Spinal cord (tissue), 10 donors: Measurements from ENCODE around the gene RAB9A. TPM values are rescaled to one million over a fixed set of nuclear protein-coding genes. Genes with fewer than 3 reads are reported as not detected.

Source experiments
- DNase-seq, 6 donors: peaks; one replicate each; pipeline versions ENCODE4 v3.0.0 to v3.0.0-alpha.2; 2013 to 2015; ENCODE audit warnings: low spot score in 6 of 6, low read depth in 4 of 6
- H3K27ac ChIP-seq: one replicate; pipeline ENCODE4 v1.5.1; 2013; ENCODE audit warnings: low read depth, low read length, control low read depth
- H3K27me3 ChIP-seq: one replicate; pipeline ENCODE4 v1.6.1; 2013; ENCODE audit warnings: low read length; ENCODE audit not compliant: control insufficient read depth, insufficient read depth
- H3K36me3 ChIP-seq: one replicate; pipeline ENCODE4 v1.6.1; 2013; ENCODE audit warnings: low read length; ENCODE audit not compliant: control insufficient read depth, insufficient read depth
- H3K4me1 ChIP-seq: one replicate; pipeline ENCODE4 v1.6.1; 2013; ENCODE audit warnings: low read length; ENCODE audit not compliant: control insufficient read depth, insufficient read depth
- H3K4me3 ChIP-seq: one replicate; pipeline ENCODE4 v1.5.1; 2013; ENCODE audit warnings: low read depth, low read length, control low read depth
- H3K9me3 ChIP-seq: one replicate; pipeline ENCODE4 v1.6.1; 2013; ENCODE audit warnings: low read length; ENCODE audit not compliant: control insufficient read depth, insufficient read depth
- WGBS: methylation state at CpG from one replicate; pipeline ENCODE4 v1.1.5; 2013; ENCODE audit warnings: missing lambda C conversion rate; ENCODE audit not compliant: insufficient coverage; 5-methylcytosine and 5-hydroxymethylcytosine counted together
- polyA plus RNA-seq, 2 donors: library from polyadenylated mRNA; unstranded; fragments of 120-200 nt; gene quantifications; one replicate each; pipeline ENCODE4 v1.2.1, GENCODE V29; 2013; ENCODE audit not compliant: insufficient read length in 2 of 2
- total RNA-seq, 2 donors: library from RNA; depleted of rRNA in 1 of 2; stranded (reverse); fragments of 120-200 nt in 1 of 2; fragments of >200 nt in 1 of 2; gene quantifications; one replicate each; pipeline versions ENCODE4 v1.2.3 to v1.2.4, GENCODE V29; 2013 to 2014
- donor health status: healthy.

The RAB9A gene
- total and polyA plus RNA-seq, 4 donors = 34.9 to 63.4 (median 44.4) TPM

- no peaks in the 10 kb centered on the region for H3K9me3 ChIP-seq
- H3K4me3 ChIP-seq = peak overlapping the region; percentile 70
- 46% methylated on average over 3 of the region's 7 CpGs for WGBS
These were observed 36.6 kb upstream of the RAB9A start for GRCh38 chrX:13652287-13652793.

GRCh38 chrX:13652850-13653693, 35.9 kb upstream of the RAB9A start, which contains the start of gene TCEANC:
Gene TCEANC, plus strand, starts transcription at chrX:13653141. Its CDS starts 9,368 bp downstream, at chrX:13662509.
- no peaks in the 10 kb centered on the region for H3K36me3 ChIP-seq
- peaks cover 9% of the 10 kb centered on the region for H3K4me1 ChIP-seq
- DNase-seq = peak; percentile 80 to 98 (median 88)
- peak within 1 kb of the TSS; percentile 70 for H3K4me3 ChIP-seq
- WGBS = 5% methylated on average over 53 of the region's 54 CpGs
- H3K27ac ChIP-seq = peak within 1 kb of the TSS; percentile 87
- no peaks in the 10 kb centered on the region for H3K9me3 ChIP-seq
- H3K27me3 ChIP-seq = peaks cover 34% of the 10 kb centered on the region

More at GRCh38 chrX:13652287-13652793, 36.6 kb upstream of the RAB9A start:
- Histone ChIP-seq H3K27me3 (peaks cover 40% of the 10 kb centered on the region), H3K36me3 (no peaks in the 10 kb centered on the region), H3K4me1 (peaks cover 9% of the 10 kb centered on the region), H3K27ac (peak overlapping the region; percentile 74)
- DNase-seq = no peak

- Histone ChIP-seq H3K27me3 (peaks cover 32% of the 10 kb centered on the region), H3K4me3 (no peak overlapping the region), H3K9me3 (no peaks in the 10 kb centered on the region), H3K27ac (no peak overlapping the region), H3K4me1 (peaks cover 9% of the 10 kb centered on the region), H3K36me3 (no peaks in the 10 kb centered on the region)
- no peak for DNase-seq
These were observed 34.8 kb upstream of the RAB9A start for GRCh38 chrX:13654116-13654515.

GRCh38 chrX:13655674-13656073, 33.3 kb upstream of the RAB9A start:
- H3K9me3 ChIP-seq = no peaks in the 10 kb centered on the region
- WGBS = 76% methylated on average over 3 of the region's 3 CpGs

GRCh38 chrX:13658602-13659001, 30.3 kb upstream of the RAB9A start:
- DNase-seq = peak in 3 of 6 donors; percentile 57 to 78 (median 77)
- no peaks in the 10 kb centered on the region for H3K36me3 ChIP-seq
- WGBS = no CpG with 5 or more reads among the region's 2 CpGs

More at GRCh38 chrX:13655674-13656073, 33.3 kb upstream of the RAB9A start:
- H3K36me3 ChIP-seq = no peaks in the 10 kb centered on the region
- H3K27me3 ChIP-seq = peaks cover 23% of the 10 kb centered on the region
- H3K4me1 ChIP-seq = peaks cover 9% of the 10 kb centered on the region
- peak in 1 of 6 donors; percentile 3 for DNase-seq
- no peak overlapping the region for H3K4me3 ChIP-seq
- H3K27ac ChIP-seq = no peak overlapping the region

GRCh38 chrX:13659063-13659462, 29.9 kb upstream of the RAB9A start:
- H3K27me3 ChIP-seq = peaks cover 33% of the 10 kb centered on the region
- no peaks in the 10 kb centered on the region for H3K36me3 ChIP-seq
- no peaks in the 10 kb centered on the region for H3K4me1 ChIP-seq
- no peaks in the 10 kb centered on the region for H3K9me3 ChIP-seq
- peak overlapping the region; percentile 25 for H3K27ac ChIP-seq
- H3K4me3 ChIP-seq = no peak overlapping the region
- DNase-seq = peak in 1 of 6 donors; percentile 1
- 25% methylated on average over 1 of the region's 6 CpGs for WGBS

More at GRCh38 chrX:13658602-13659001, 30.3 kb upstream of the RAB9A start:
- Histone ChIP-seq H3K27ac (peak overlapping the region; percentile 25), H3K4me3 (no peak overlapping the region), H3K9me3 (no peaks in the 10 kb centered on the region), H3K27me3 (peaks cover 29% of the 10 kb centered on the region), H3K4me1 (no peaks in the 10 kb centered on the region)

GRCh38 chrX:13661735-13662288, 27.1 kb upstream of the RAB9A start:
- H3K27me3 ChIP-seq = peaks cover 30% of the 10 kb centered on the region
- 90% methylated on average over 2 of the region's 6 CpGs for WGBS
- H3K36me3 ChIP-seq = no peaks in the 10 kb centered on the region
- H3K9me3 ChIP-seq = no peaks in the 10 kb centered on the region
- H3K4me1 ChIP-seq = no peaks in the 10 kb centered on the region
- DNase-seq = no peak
- no peak overlapping the region for H3K4me3 ChIP-seq
- H3K27ac ChIP-seq = no peak overlapping the region

- Histone ChIP-seq H3K36me3 (no peaks in the 10 kb centered on the region), H3K27ac (no peak overlapping the region), H3K4me3 (no peak overlapping the region), H3K27me3 (peaks cover 28% of the 10 kb centered on the region), H3K4me1 (peaks cover 3% of the 10 kb centered on the region), H3K9me3 (no peaks in the 10 kb centered on the region)
- 72% methylated on average over 5 of the region's 6 CpGs for WGBS
- DNase-seq = peak in 1 of 6 donors; percentile 1
These were observed 26.6 kb upstream of the RAB9A start for GRCh38 chrX:13662355-13662791.

GRCh38 chrX:13664020-13664419, 24.9 kb upstream of the RAB9A start:
- no peaks in the 10 kb centered on the region for H3K9me3 ChIP-seq
- peaks cover 35% of the 10 kb centered on the region for H3K27me3 ChIP-seq
- H3K4me3 ChIP-seq = no peak overlapping the region
- DNase-seq = no peak
- WGBS = 100% methylated on average over 1 of the region's 3 CpGs
- H3K27ac ChIP-seq = no peak overlapping the region
- H3K4me1 ChIP-seq = peaks cover 6% of the 10 kb centered on the region
- H3K36me3 ChIP-seq = no peaks in the 10 kb centered on the region
